ENCODE data around the gene GZMM.

The GZMM gene

GRCh38 chr19:517721-518597 is 25.9 kb upstream of the GZMM start:
- no peaks in the 10 kb centered on the region for H3K4me1 ChIP-seq (ENCODE audit: control insufficient read depth, insufficient read depth, low read length)
- H3K27me3 ChIP-seq (ENCODE audit: control insufficient read depth, insufficient read depth, low read length) = peaks cover 6% of the 10 kb centered on the region
- no peak overlapping the region for H3K4me3 ChIP-seq (ENCODE audit: low read length)
- no peaks in the 10 kb centered on the region for H3K9me3 ChIP-seq (ENCODE audit: control insufficient read depth, low read length)
- H3K36me3 ChIP-seq (ENCODE audit: control insufficient read depth, insufficient read depth, low read length) = peaks cover 4% of the 10 kb centered on the region
- no peak overlapping the region for H3K9ac ChIP-seq (ENCODE audit: low read length)

GRCh38 chr19:518598-519231 is 25.1 kb upstream of the GZMM start:
- no peak overlapping the region for H3K9ac ChIP-seq (ENCODE audit: low read length)
- H3K9me3 ChIP-seq (ENCODE audit: control insufficient read depth, low read length) = no peaks in the 10 kb centered on the region
- peaks cover 3% of the 10 kb centered on the region for H3K36me3 ChIP-seq (ENCODE audit: control insufficient read depth, insufficient read depth, low read length)
- no peak overlapping the region for H3K4me3 ChIP-seq (ENCODE audit: low read length)
- H3K4me1 ChIP-seq (ENCODE audit: control insufficient read depth, insufficient read depth, low read length) = no peaks in the 10 kb centered on the region
- H3K27me3 ChIP-seq (ENCODE audit: control insufficient read depth, insufficient read depth, low read length) = no peaks in the 10 kb centered on the region

- no peaks in the 10 kb centered on the region for H3K27me3 ChIP-seq (ENCODE audit: control insufficient read depth, insufficient read depth, low read length)
- no peaks in the 10 kb centered on the region for H3K9me3 ChIP-seq (ENCODE audit: control insufficient read depth, low read length)
- H3K4me1 ChIP-seq (ENCODE audit: control insufficient read depth, insufficient read depth, low read length) = no peaks in the 10 kb centered on the region
- no peak overlapping the region for H3K9ac ChIP-seq (ENCODE audit: low read length)
- H3K4me3 ChIP-seq (ENCODE audit: low read length) = no peak overlapping the region
- H3K36me3 ChIP-seq (ENCODE audit: control insufficient read depth, insufficient read depth, low read length) = no peaks in the 10 kb centered on the region
Measured at GRCh38 chr19:519449-519865, 24.4 kb upstream of the GZMM start.

GRCh38 chr19:522726-523125 is 21.1 kb upstream of the GZMM start:
- H3K4me1 ChIP-seq (ENCODE audit: control insufficient read depth, insufficient read depth, low read length) = no peaks in the 10 kb centered on the region
- no peak overlapping the region for H3K4me3 ChIP-seq (ENCODE audit: low read length)
- peaks cover 6% of the 10 kb centered on the region for H3K27me3 ChIP-seq (ENCODE audit: control insufficient read depth, insufficient read depth, low read length)
- no peaks in the 10 kb centered on the region for H3K36me3 ChIP-seq (ENCODE audit: control insufficient read depth, insufficient read depth, low read length)
- no peak overlapping the region for H3K9ac ChIP-seq (ENCODE audit: low read length)
- no peaks in the 10 kb centered on the region for H3K9me3 ChIP-seq (ENCODE audit: control insufficient read depth, low read length)

- Histone ChIP-seq H3K9ac (ENCODE audit: low read length) (no peak overlapping the region), H3K4me3 (ENCODE audit: low read length) (no peak overlapping the region), H3K4me1 (ENCODE audit: control insufficient read depth, insufficient read depth, low read length) (no peaks in the 10 kb centered on the region), H3K36me3 (ENCODE audit: control insufficient read depth, insufficient read depth, low read length) (no peaks in the 10 kb centered on the region), H3K27me3 (ENCODE audit: control insufficient read depth, insufficient read depth, low read length) (peaks cover 11% of the 10 kb centered on the region), H3K9me3 (ENCODE audit: control insufficient read depth, low read length) (no peaks in the 10 kb centered on the region)
Measured at GRCh38 chr19:524062-524674, 19.7 kb upstream of the GZMM start.

GRCh38 chr19:525029-525428 is 18.8 kb upstream of the GZMM start:
- Histone ChIP-seq H3K9me3 (ENCODE audit: control insufficient read depth, low read length) (no peaks in the 10 kb centered on the region), H3K4me1 (ENCODE audit: control insufficient read depth, insufficient read depth, low read length) (no peaks in the 10 kb centered on the region), H3K36me3 (ENCODE audit: control insufficient read depth, insufficient read depth, low read length) (no peaks in the 10 kb centered on the region), H3K27me3 (ENCODE audit: control insufficient read depth, insufficient read depth, low read length) (peaks cover 11% of the 10 kb centered on the region), H3K9ac (ENCODE audit: low read length) (no peak overlapping the region), H3K4me3 (ENCODE audit: low read length) (no peak overlapping the region)

- Histone ChIP-seq H3K4me1 (ENCODE audit: control insufficient read depth, insufficient read depth, low read length) (peaks cover 4% of the 10 kb centered on the region), H3K9ac (ENCODE audit: low read length) (no peak overlapping the region), H3K4me3 (ENCODE audit: low read length) (no peak overlapping the region), H3K36me3 (ENCODE audit: control insufficient read depth, insufficient read depth, low read length) (no peaks in the 10 kb centered on the region), H3K9me3 (ENCODE audit: control insufficient read depth, low read length) (no peaks in the 10 kb centered on the region), H3K27me3 (ENCODE audit: control insufficient read depth, insufficient read depth, low read length) (peaks cover 11% of the 10 kb centered on the region)
Measured at GRCh38 chr19:525857-526419, 17.9 kb upstream of the GZMM start.

GRCh38 chr19:530134-531008 is 13.5 kb upstream of the GZMM start:
- Histone ChIP-seq H3K4me1 (ENCODE audit: control insufficient read depth, insufficient read depth, low read length) (peaks cover 28% of the 10 kb centered on the region), H3K36me3 (ENCODE audit: control insufficient read depth, insufficient read depth, low read length) (no peaks in the 10 kb centered on the region), H3K27me3 (ENCODE audit: control insufficient read depth, insufficient read depth, low read length) (peaks cover 8% of the 10 kb centered on the region), H3K9ac (ENCODE audit: low read length) (peak overlapping the region; percentile 70), H3K4me3 (ENCODE audit: low read length) (peak overlapping the region; percentile 63), H3K9me3 (ENCODE audit: control insufficient read depth, low read length) (no peaks in the 10 kb centered on the region)

- peaks cover 28% of the 10 kb centered on the region for H3K4me1 ChIP-seq (ENCODE audit: control insufficient read depth, insufficient read depth, low read length)
- H3K9me3 ChIP-seq (ENCODE audit: control insufficient read depth, low read length) = no peaks in the 10 kb centered on the region
- peaks cover 6% of the 10 kb centered on the region for H3K27me3 ChIP-seq (ENCODE audit: control insufficient read depth, insufficient read depth, low read length)
- no peaks in the 10 kb centered on the region for H3K36me3 ChIP-seq (ENCODE audit: control insufficient read depth, insufficient read depth, low read length)
- peak overlapping the region; percentile 63 for H3K4me3 ChIP-seq (ENCODE audit: low read length)
- peak overlapping the region; percentile 70 for H3K9ac ChIP-seq (ENCODE audit: low read length)
Measured at GRCh38 chr19:531009-531752, 12.7 kb upstream of the GZMM start.

GRCh38 chr19:531753-532560 is 11.9 kb upstream of the GZMM start, which contains the start of gene CDC34:
Gene CDC34, plus strand, starts transcription at chr19:531760. Its CDS starts 172 bp downstream, at chr19:531932.
- H3K9ac ChIP-seq (ENCODE audit: low read length) = peak within 1 kb of the TSS; percentile 76
- no peaks in the 10 kb centered on the region for H3K9me3 ChIP-seq (ENCODE audit: control insufficient read depth, low read length)

More at GRCh38 chr19:531753-532560, 11.9 kb upstream of the GZMM start, which contains the start of gene CDC34:
- peaks cover 5% of the 10 kb centered on the region for H3K27me3 ChIP-seq (ENCODE audit: control insufficient read depth, insufficient read depth, low read length)
- H3K36me3 ChIP-seq (ENCODE audit: control insufficient read depth, insufficient read depth, low read length) = no peaks in the 10 kb centered on the region
- H3K4me1 ChIP-seq (ENCODE audit: control insufficient read depth, insufficient read depth, low read length) = peaks cover 28% of the 10 kb centered on the region
- peak within 1 kb of the TSS; percentile 63 for H3K4me3 ChIP-seq (ENCODE audit: low read length)

Measured in mucosa of stomach (tissue), 1 donor.